Left renal pelvis (tissue), 4 donors: Measurements from ENCODE around the gene WRAP53. TPM values are rescaled to one million over a fixed set of nuclear protein-coding genes. Genes with fewer than 3 reads are reported as not detected.

Experiments used
- DNase-seq, 4 donors: peaks; one replicate each; pipeline ENCODE4 v3.0.0-alpha.2; 2013; ENCODE audit warnings: low read depth in 4 of 4, low spot score in 3 of 4
- polyA plus RNA-seq, 4 donors: library from polyadenylated mRNA; unstranded; fragments of 120-200 nt; gene quantifications; one replicate each; pipeline ENCODE4 v1.2.1, GENCODE V29; 2013; ENCODE audit not compliant: insufficient read length in 4 of 4

Gene WRAP53
- polyA plus RNA-seq, 4 donors, result 9.0 to 17.0 (median 12.8) TPM

GRCh38 chr17:7739746-7740145 is 51.5 kb downstream of the WRAP53 start:
- DNase-seq, result no peak

GRCh38 chr17:7740481-7741001 is 52.3 kb downstream of the WRAP53 start:
- no peak for DNase-seq

GRCh38 chr17:7742729-7743128 is 54.5 kb downstream of the WRAP53 start:
- no peak for DNase-seq

- DNase-seq, result no peak
Measured at GRCh38 chr17:7744416-7744815, 56.1 kb downstream of the WRAP53 start.

- DNase-seq, result no peak
Measured at GRCh38 chr17:7745748-7746470, 57.6 kb downstream of the WRAP53 start.

GRCh38 chr17:7747635-7748071 is 59.4 kb downstream of the WRAP53 start:
- DNase-seq, result no peak

GRCh38 chr17:7748076-7748775 is 59.9 kb downstream of the WRAP53 start:
- DNase-seq, result no peak

GRCh38 chr17:7750321-7750821 is 62.1 kb downstream of the WRAP53 start:
- DNase-seq, result no peak

Other genes starting within 250 kb of the WRAP53 start
- 10 to 100 TPM in 1 of 4 donors, 1 to 10 TPM in 3; 5.6 to 17.1 (median 8.5) TPM for gene FGF11, start 249.0 kb upstream of the WRAP53 start, polyA plus RNA-seq
- 10 to 100 TPM in 2 of 4 donors, 1 to 10 TPM in 2; 9.0 to 15.1 (median 9.8) TPM for gene CHRNB1, start 243.4 kb upstream of the WRAP53 start, polyA plus RNA-seq
- 10 to 100 TPM; 36.1 to 46.1 (median 43.4) TPM for gene ZBTB4, start 208.8 kb upstream of the WRAP53 start, polyA plus RNA-seq
- under 1 TPM in 2 of 4 donors, not detected in 2; 0.12 to 0.46 TPM for gene SLC35G6, start 207.0 kb upstream of the WRAP53 start, polyA plus RNA-seq
- gene POLR2A, start 204.1 kb upstream of the WRAP53 start, polyA plus RNA-seq, result 100 to 1,000 TPM; 105 to 159 (median 123) TPM
- gene TNFSF12, start 139.4 kb upstream of the WRAP53 start, polyA plus RNA-seq, result 10 to 100 TPM; 20.3 to 43.5 (median 25.8) TPM
- 10 to 100 TPM in 3 of 4 donors, 1 to 10 TPM in 1; 7.1 to 15.7 (median 12.7) TPM for gene TNFSF13, start 129.7 kb upstream of the WRAP53 start, polyA plus RNA-seq
- 10 to 100 TPM; 57.4 to 83.0 (median 73.6) TPM for gene SENP3, start 126.6 kb upstream of the WRAP53 start, polyA plus RNA-seq
- 10 to 100 TPM; 32.3 to 70.7 (median 54.9) TPM for gene CD68, start 108.8 kb upstream of the WRAP53 start, polyA plus RNA-seq
- 100 to 1,000 TPM in 3 of 4 donors, 10 to 100 TPM in 1; 75.1 to 114 (median 112) TPM for gene MPDU1, start 104.6 kb upstream of the WRAP53 start, polyA plus RNA-seq
- 10 to 100 TPM in 1 of 4 donors, 1 to 10 TPM in 3; 2.5 to 10.5 (median 3.6) TPM for gene SOX15, start 98.4 kb upstream of the WRAP53 start, polyA plus RNA-seq
- 10 to 100 TPM; 42.8 to 55.0 (median 45.2) TPM for gene FXR2, start 73.6 kb upstream of the WRAP53 start, polyA plus RNA-seq
- gene SAT2, start 60.7 kb upstream of the WRAP53 start, polyA plus RNA-seq, result 100 to 1,000 TPM in 3 of 4 donors, 10 to 100 TPM in 1; 86.6 to 152 (median 114) TPM
- gene SHBG, start 58.3 kb upstream of the WRAP53 start, polyA plus RNA-seq, result 1 to 10 TPM; 2.3 to 5.1 (median 4.0) TPM
- gene ATP1B2, start 37.6 kb upstream of the WRAP53 start, polyA plus RNA-seq, result 10 to 100 TPM; 18.3 to 27.3 (median 20.5) TPM
- 10 to 100 TPM; 45.1 to 75.9 (median 70.2) TPM for gene TP53, start 987 bp upstream of the WRAP53 start, polyA plus RNA-seq
- 10 to 100 TPM; 19.8 to 32.6 (median 23.4) TPM for gene EFNB3, start 16.7 kb downstream of the WRAP53 start, polyA plus RNA-seq
- gene DNAH2, start 29.3 kb downstream of the WRAP53 start, polyA plus RNA-seq, result under 1 TPM; 0.29 to 0.49 (median 0.38) TPM
- gene KDM6B, start 145.7 kb downstream of the WRAP53 start, polyA plus RNA-seq, result 10 to 100 TPM; 18.4 to 30.7 (median 23.3) TPM
- gene TMEM88, start 166.6 kb downstream of the WRAP53 start, polyA plus RNA-seq, result 10 to 100 TPM; 13.4 to 26.9 (median 24.7) TPM
- 100 to 1,000 TPM in 1 of 4 donors, 10 to 100 TPM in 3; 60.5 to 133 (median 65.9) TPM for gene NAA38, start 169.1 kb downstream of the WRAP53 start, polyA plus RNA-seq
- 10 to 100 TPM; 10.6 to 28.9 (median 24.4) TPM for gene CYB5D1, start 169.5 kb downstream of the WRAP53 start, polyA plus RNA-seq
- 100 to 1,000 TPM; 146 to 213 (median 186) TPM for gene CHD3, start 200.3 kb downstream of the WRAP53 start, polyA plus RNA-seq
- gene RNF227, start 227.8 kb downstream of the WRAP53 start, polyA plus RNA-seq, result 1 to 10 TPM; 3.9 to 6.4 (median 4.9) TPM
- gene KCNAB3, start 241.4 kb downstream of the WRAP53 start, polyA plus RNA-seq, result 10 to 100 TPM in 3 of 4 donors, 1 to 10 TPM in 1; 9.6 to 28.0 (median 15.3) TPM
- gene TRAPPC1, start 243.5 kb downstream of the WRAP53 start, polyA plus RNA-seq, result 100 to 1,000 TPM in 3 of 4 donors, 10 to 100 TPM in 1; 90.8 to 137 (median 132) TPM
- 10 to 100 TPM; 44.2 to 67.3 (median 54.4) TPM for gene CNTROB, start 243.7 kb downstream of the WRAP53 start, polyA plus RNA-seq